HG02571 (cell line): ENCODE measurements around the gene ANKS1A.

Source experiments
- ATAC-seq: cut with Tn5 transposase; IDR thresholded peaks from one replicate; pipeline ENCODE4 v1.9.1; 2021; ENCODE audit warnings: mild to moderate bottlenecking, moderate library complexity; ENCODE audit not compliant: unreplicated experiment

The ANKS1A gene

GRCh38 chr6:35080821-35081425 lies 191.9 kb downstream of the ANKS1A start:
- ATAC-seq: no peak

GRCh38 chr6:35081426-35081851 lies 192.4 kb downstream of the ANKS1A start:
- no peak for ATAC-seq

- ATAC-seq: no peak
Measured at GRCh38 chr6:35082046-35082732, 193.1 kb downstream of the ANKS1A start.

- no peak for ATAC-seq
Measured at GRCh38 chr6:35082733-35083403, 193.8 kb downstream of the ANKS1A start.

- no peak for ATAC-seq
Measured at GRCh38 chr6:35083507-35083906, 194.5 kb downstream of the ANKS1A start.

GRCh38 chr6:35084041-35084491 lies 195.0 kb downstream of the ANKS1A start:
- ATAC-seq: no peak

GRCh38 chr6:35084511-35085203 lies 195.6 kb downstream of the ANKS1A start:
- ATAC-seq: no peak

- no peak for ATAC-seq
Measured at GRCh38 chr6:35085359-35086281, 196.6 kb downstream of the ANKS1A start.

- no peak for ATAC-seq
Measured at GRCh38 chr6:35086282-35086632, 197.2 kb downstream of the ANKS1A start.

GRCh38 chr6:35086636-35087360 lies 197.7 kb downstream of the ANKS1A start:
- no peak for ATAC-seq

- ATAC-seq: no peak
Measured at GRCh38 chr6:35087361-35088280, 198.6 kb downstream of the ANKS1A start.

- ATAC-seq: no peak
Measured at GRCh38 chr6:35088281-35089215, 199.5 kb downstream of the ANKS1A start.

- no peak for ATAC-seq
Measured at GRCh38 chr6:35089216-35089934, 200.3 kb downstream of the ANKS1A start.

- ATAC-seq: no peak
Measured at GRCh38 chr6:35089935-35090505, 201.0 kb downstream of the ANKS1A start.

- ATAC-seq: no peak
Measured at GRCh38 chr6:35090734-35091133, 201.7 kb downstream of the ANKS1A start.

- no peak for ATAC-seq
Measured at GRCh38 chr6:35091346-35092083, 202.5 kb downstream of the ANKS1A start.
